ENCODE results near the gene PIK3R6. TPM values are rescaled to one million over a fixed set of nuclear protein-coding genes. Genes with fewer than 3 reads are reported as not detected.

PIK3R6 gene
- total RNA-seq, 1 experiment from 2014 or later = not detected

DNA sequence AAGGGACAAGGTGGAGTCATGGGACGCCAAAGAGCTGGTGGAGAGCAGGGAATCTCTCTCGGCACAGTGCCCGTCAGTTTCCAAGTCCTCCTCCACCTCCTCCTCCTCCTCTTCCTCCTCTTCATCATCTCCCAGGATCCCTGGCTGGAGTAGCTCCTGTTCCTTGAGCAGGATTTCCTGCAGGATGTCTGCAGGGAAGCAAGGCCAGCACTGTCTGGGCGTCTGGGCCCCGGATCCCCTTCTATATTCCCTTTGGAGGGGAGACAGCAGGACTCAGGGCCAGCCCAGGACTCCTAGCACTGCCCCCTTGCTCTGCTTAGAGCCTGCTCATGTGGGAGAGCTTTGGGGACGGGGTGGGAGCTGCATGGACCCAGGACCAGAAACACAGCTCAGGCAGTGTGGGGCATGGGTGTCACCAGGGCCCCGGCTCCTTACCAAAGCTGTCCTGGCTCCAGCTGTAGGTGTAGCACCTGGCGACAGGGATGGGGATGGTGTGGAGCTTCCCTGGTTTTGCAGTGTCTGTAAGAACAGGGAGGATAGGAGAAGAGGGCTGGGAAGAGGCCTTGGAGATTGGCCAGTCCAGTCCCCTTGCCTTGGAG is 21.3 kb upstream of the PIK3R6 start:
- no peak overlapping the region for H3K4me3 ChIP-seq (ENCODE audit: low read depth, low read length)
- BruUV-seq (replicated peaks) = no TSS peak
- no peak for DNase-seq
- TF ChIP-seq, protein P1, sequence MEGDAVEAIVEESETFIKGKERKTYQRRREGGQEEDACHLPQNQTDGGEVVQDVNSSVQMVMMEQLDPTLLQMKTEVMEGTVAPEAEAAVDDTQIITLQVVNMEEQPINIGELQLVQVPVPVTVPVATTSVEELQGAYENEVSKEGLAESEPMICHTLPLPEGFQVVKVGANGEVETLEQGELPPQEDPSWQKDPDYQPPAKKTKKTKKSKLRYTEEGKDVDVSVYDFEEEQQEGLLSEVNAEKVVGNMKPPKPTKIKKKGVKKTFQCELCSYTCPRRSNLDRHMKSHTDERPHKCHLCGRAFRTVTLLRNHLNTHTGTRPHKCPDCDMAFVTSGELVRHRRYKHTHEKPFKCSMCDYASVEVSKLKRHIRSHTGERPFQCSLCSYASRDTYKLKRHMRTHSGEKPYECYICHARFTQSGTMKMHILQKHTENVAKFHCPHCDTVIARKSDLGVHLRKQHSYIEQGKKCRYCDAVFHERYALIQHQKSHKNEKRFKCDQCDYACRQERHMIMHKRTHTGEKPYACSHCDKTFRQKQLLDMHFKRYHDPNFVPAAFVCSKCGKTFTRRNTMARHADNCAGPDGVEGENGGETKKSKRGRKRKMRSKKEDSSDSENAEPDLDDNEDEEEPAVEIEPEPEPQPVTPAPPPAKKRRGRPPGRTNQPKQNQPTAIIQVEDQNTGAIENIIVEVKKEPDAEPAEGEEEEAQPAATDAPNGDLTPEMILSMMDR (IDR thresholded peaks at IDR 0.05; ENCODE audit: insufficient read depth in 1 of 2, low read depth in 1 of 2, low read length in 1 of 2, severe bottlenecking in 1 of 2, unreplicated experiment in 1 of 2) = no peak
- H3K36me3 Mint-ChIP-seq (ENCODE audit: insufficient read depth, unreplicated experiment) = no peaks in the 10 kb centered on the region
- H3K9me3 ChIP-seq = no peaks in the 10 kb centered on the region
- intact Hi-C loops (cut with micrococcal nuclease; ENCODE audit: unreplicated experiment) = no loop called here
- ChIA-PET CTCF (no interaction called here), POLR2A (no interaction called here)
- no peak overlapping the region for H3K4me3 Mint-ChIP-seq (ENCODE audit: unreplicated experiment)
- H3K9me3 Mint-ChIP-seq (ENCODE audit: unreplicated experiment) = no peaks in the 10 kb centered on the region
- no peaks in the 10 kb centered on the region for H3K36me3 ChIP-seq (ENCODE audit: control insufficient read depth, insufficient read depth, low read length)
- H3K27me3 Mint-ChIP-seq (ENCODE audit: insufficient read depth, unreplicated experiment) = no peaks in the 10 kb centered on the region
- no peaks in the 10 kb centered on the region for H3K4me1 Mint-ChIP-seq (ENCODE audit: low read depth, unreplicated experiment)
- no peaks in the 10 kb centered on the region for H3K27me3 ChIP-seq (replicated peaks; ENCODE audit: control insufficient read depth, insufficient read depth, low read length)
- H3K4me1 ChIP-seq = no peaks in the 10 kb centered on the region
- no peak overlapping the region for H3K27ac Mint-ChIP-seq (ENCODE audit: unreplicated experiment)

DNA sequence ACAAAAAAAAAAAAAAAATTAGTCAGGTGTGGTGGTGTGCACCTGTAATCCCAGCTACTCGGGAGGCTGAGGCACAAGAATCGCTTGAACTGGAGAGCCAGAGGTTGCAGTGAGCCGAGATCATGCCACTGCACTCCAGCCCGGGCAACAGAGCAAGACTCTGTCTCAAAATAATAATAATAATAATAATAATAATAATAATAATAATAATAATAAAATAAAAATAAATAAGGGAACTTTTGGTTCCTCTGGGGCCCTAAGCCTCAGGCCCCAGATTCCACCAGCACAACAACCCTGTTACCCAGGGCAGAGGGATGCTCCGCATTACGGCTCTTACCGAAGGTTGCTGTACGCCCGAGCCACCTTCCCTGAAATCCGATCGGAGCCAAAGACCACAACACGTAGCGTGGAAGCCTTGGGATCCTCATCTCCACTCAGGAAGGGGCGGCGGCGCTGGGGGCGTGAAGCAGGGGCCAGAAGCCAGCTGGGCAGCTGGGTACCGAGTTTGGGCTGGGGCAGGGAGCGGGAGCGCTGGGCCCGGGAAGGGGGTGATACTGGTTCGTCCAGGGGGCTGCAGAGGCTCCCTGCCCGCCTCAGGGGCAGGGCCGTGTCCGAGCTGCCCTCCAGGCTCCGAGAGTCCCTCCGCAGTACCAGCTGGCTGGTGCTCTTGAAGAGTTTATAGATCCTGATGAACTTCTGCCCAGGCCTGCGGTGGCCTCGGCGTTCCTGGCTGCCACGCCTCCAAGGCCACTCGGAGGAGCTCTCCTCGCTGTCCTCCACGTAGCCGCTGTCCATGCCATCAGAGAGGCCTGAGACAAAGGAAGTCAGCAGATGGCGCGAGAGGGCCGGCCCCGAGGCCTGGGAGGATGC is 20.6 kb upstream of the PIK3R6 start:
- POLR2A ChIA-PET = no interaction called here
- H3K4me3 Mint-ChIP-seq (ENCODE audit: unreplicated experiment) = no peak overlapping the region
- intact Hi-C loops (cut with micrococcal nuclease; ENCODE audit: unreplicated experiment) = no loop called here
- TF ChIP-seq, protein P1 (IDR thresholded peaks at IDR 0.05; ENCODE audit: insufficient read depth in 1 of 2, low read depth in 1 of 2, low read length in 1 of 2, severe bottlenecking in 1 of 2, unreplicated experiment in 1 of 2) = peak in 1 of 2 experiments; percentile 16
- H3K27ac Mint-ChIP-seq (ENCODE audit: unreplicated experiment) = no peak overlapping the region
- H3K36me3 ChIP-seq (ENCODE audit: control insufficient read depth, insufficient read depth, low read length) = no peaks in the 10 kb centered on the region
- H3K9me3 ChIP-seq = no peaks in the 10 kb centered on the region
- H3K4me1 ChIP-seq = no peaks in the 10 kb centered on the region
- H3K27me3 ChIP-seq (replicated peaks; ENCODE audit: control insufficient read depth, insufficient read depth, low read length) = no peaks in the 10 kb centered on the region
- no peaks in the 10 kb centered on the region for H3K36me3 Mint-ChIP-seq (ENCODE audit: insufficient read depth, unreplicated experiment)
- no peaks in the 10 kb centered on the region for H3K9me3 Mint-ChIP-seq (ENCODE audit: unreplicated experiment)
- H3K4me1 Mint-ChIP-seq (ENCODE audit: low read depth, unreplicated experiment) = no peaks in the 10 kb centered on the region
- peak; percentile 32 to 49 for DNase-seq
- CTCF ChIA-PET = no interaction called here
- no peaks in the 10 kb centered on the region for H3K27me3 Mint-ChIP-seq (ENCODE audit: insufficient read depth, unreplicated experiment)
- no TSS peak for BruUV-seq (replicated peaks)
- no peak overlapping the region for H3K4me3 ChIP-seq (ENCODE audit: low read depth, low read length)

DNA sequence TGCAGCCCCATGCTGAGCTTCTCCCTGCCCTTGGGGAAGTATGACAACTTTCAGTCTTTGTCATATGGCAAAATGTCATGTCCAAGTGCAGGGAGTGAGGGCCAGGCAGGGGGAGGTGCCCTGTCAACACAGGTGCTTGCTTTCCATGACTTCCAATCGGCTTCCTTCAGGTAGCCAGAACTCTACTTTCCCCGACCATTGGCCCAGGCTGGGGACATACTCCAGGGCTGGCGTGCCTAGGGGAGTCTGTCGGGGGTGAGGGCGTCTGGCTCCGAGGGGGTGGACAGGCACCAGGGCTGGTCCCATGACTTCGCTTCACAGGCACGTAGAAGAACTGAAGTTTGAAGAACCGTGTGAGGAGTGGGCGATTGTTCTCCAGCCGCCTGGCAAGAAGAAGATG is 19.8 kb upstream of the PIK3R6 start:
- Mint-ChIP-seq H3K27ac (ENCODE audit: unreplicated experiment) (no peak overlapping the region), H3K9me3 (ENCODE audit: unreplicated experiment) (no peaks in the 10 kb centered on the region), H3K36me3 (ENCODE audit: insufficient read depth, unreplicated experiment) (no peaks in the 10 kb centered on the region), H3K27me3 (ENCODE audit: insufficient read depth, unreplicated experiment) (no peaks in the 10 kb centered on the region), H3K4me1 (ENCODE audit: low read depth, unreplicated experiment) (no peaks in the 10 kb centered on the region), H3K4me3 (ENCODE audit: unreplicated experiment) (no peak overlapping the region)
- DNase-seq = no peak
- no TSS peak for BruUV-seq (replicated peaks)
- Histone ChIP-seq H3K4me1 (no peaks in the 10 kb centered on the region), H3K27me3 (replicated peaks; ENCODE audit: control insufficient read depth, insufficient read depth, low read length) (no peaks in the 10 kb centered on the region), H3K9me3 (no peaks in the 10 kb centered on the region), H3K36me3 (ENCODE audit: control insufficient read depth, insufficient read depth, low read length) (no peaks in the 10 kb centered on the region), H3K4me3 (ENCODE audit: low read depth, low read length) (no peak overlapping the region)
- TF ChIP-seq, protein P1 (IDR thresholded peaks at IDR 0.05; ENCODE audit: insufficient read depth in 1 of 2, low read depth in 1 of 2, low read length in 1 of 2, severe bottlenecking in 1 of 2, unreplicated experiment in 1 of 2) = no peak
- ChIA-PET POLR2A (no interaction called here), CTCF (no interaction called here)
- intact Hi-C loops (cut with micrococcal nuclease; ENCODE audit: unreplicated experiment) = no loop called here
